ENCODE data around the gene TSPAN33. TPM values are rescaled to one million over a fixed set of nuclear protein-coding genes. Genes with fewer than 3 reads are reported as not detected.

TSPAN33 gene
- total and polyA plus RNA-seq, 2 of the 13 experiments (the other 11 are each of a cell fraction or from before 2014, with no cell fraction given): 15.3 to 16.5 TPM

GRCh38 chr7:129213828-129214227 is 69.3 kb downstream of the TSPAN33 start (continued):
- TF ChIP-seq, protein P1, sequence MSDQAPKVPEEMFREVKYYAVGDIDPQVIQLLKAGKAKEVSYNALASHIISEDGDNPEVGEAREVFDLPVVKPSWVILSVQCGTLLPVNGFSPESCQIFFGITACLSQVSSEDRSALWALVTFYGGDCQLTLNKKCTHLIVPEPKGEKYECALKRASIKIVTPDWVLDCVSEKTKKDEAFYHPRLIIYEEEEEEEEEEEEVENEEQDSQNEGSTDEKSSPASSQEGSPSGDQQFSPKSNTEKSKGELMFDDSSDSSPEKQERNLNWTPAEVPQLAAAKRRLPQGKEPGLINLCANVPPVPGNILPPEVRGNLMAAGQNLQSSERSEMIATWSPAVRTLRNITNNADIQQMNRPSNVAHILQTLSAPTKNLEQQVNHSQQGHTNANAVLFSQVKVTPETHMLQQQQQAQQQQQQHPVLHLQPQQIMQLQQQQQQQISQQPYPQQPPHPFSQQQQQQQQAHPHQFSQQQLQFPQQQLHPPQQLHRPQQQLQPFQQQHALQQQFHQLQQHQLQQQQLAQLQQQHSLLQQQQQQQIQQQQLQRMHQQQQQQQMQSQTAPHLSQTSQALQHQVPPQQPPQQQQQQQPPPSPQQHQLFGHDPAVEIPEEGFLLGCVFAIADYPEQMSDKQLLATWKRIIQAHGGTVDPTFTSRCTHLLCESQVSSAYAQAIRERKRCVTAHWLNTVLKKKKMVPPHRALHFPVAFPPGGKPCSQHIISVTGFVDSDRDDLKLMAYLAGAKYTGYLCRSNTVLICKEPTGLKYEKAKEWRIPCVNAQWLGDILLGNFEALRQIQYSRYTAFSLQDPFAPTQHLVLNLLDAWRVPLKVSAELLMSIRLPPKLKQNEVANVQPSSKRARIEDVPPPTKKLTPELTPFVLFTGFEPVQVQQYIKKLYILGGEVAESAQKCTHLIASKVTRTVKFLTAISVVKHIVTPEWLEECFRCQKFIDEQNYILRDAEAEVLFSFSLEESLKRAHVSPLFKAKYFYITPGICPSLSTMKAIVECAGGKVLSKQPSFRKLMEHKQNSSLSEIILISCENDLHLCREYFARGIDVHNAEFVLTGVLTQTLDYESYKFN (CRISPR knock-in tag; conservative IDR thresholded peaks at IDR 0.05): no peak
- TF ChIP-seq NFRKB (IDR thresholded peaks at IDR 0.05): no peak
- no peak for TF ChIP-seq SALL2 (CRISPR knock-in tag; IDR thresholded peaks at IDR 0.05)
- TF ChIP-seq REXO4 (CRISPR knock-in tag; IDR thresholded peaks at IDR 0.05; ENCODE audit: borderline replicate concordance): no peak
- TF ChIP-seq SNAPC5 (CRISPR knock-in tag; IDR thresholded peaks at IDR 0.05; ENCODE audit: borderline replicate concordance): no peak
- no peak for TF ChIP-seq NBN (conservative IDR thresholded peaks at IDR 0.05)
- TF ChIP-seq THAP9 (CRISPR knock-in tag; IDR thresholded peaks at IDR 0.05; ENCODE audit: borderline replicate concordance): peak; percentile 61; the same call in 1 of the 2 replicates
- no peak for TF ChIP-seq GATAD1 (CRISPR knock-in tag; IDR thresholded peaks at IDR 0.05)
- TF ChIP-seq FOXM1 (CRISPR knock-in tag; IDR thresholded peaks at IDR 0.05): no peak
- TF ChIP-seq, protein P2, sequence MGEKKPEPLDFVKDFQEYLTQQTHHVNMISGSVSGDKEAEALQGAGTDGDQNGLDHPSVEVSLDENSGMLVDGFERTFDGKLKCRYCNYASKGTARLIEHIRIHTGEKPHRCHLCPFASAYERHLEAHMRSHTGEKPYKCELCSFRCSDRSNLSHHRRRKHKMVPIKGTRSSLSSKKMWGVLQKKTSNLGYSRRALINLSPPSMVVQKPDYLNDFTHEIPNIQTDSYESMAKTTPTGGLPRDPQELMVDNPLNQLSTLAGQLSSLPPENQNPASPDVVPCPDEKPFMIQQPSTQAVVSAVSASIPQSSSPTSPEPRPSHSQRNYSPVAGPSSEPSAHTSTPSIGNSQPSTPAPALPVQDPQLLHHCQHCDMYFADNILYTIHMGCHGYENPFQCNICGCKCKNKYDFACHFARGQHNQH (CRISPR knock-in tag; IDR thresholded peaks at IDR 0.05): no peak
- no peak for TF ChIP-seq MEIS1 (CRISPR knock-in tag; IDR thresholded peaks at IDR 0.05; ENCODE audit: borderline replicate concordance)
- no peak for TF ChIP-seq KLF13 (CRISPR knock-in tag; IDR thresholded peaks at IDR 0.05)
- no peak for TF ChIP-seq NFIC (IDR thresholded peaks at IDR 0.05; ENCODE audit: low read length)
- peak; percentile 75; the same call in 1 of the 2 replicates for TF ChIP-seq ZNF331 (CRISPR knock-in tag; IDR thresholded peaks at IDR 0.05)
- TF ChIP-seq SOX6 (IDR thresholded peaks at IDR 0.05): no peak
- peak; percentile 30; the same call in 1 of the 2 replicates for TF ChIP-seq SOX6 (CRISPR knock-in tag; IDR thresholded peaks at IDR 0.05)
- TF ChIP-seq TCF7L2 (IDR thresholded peaks at IDR 0.05; ENCODE audit: low read depth, low read length): no peak
- TF ChIP-seq CBFB (CRISPR knock-in tag; IDR thresholded peaks at IDR 0.05): no peak
- TF ChIP-seq, protein P3, sequence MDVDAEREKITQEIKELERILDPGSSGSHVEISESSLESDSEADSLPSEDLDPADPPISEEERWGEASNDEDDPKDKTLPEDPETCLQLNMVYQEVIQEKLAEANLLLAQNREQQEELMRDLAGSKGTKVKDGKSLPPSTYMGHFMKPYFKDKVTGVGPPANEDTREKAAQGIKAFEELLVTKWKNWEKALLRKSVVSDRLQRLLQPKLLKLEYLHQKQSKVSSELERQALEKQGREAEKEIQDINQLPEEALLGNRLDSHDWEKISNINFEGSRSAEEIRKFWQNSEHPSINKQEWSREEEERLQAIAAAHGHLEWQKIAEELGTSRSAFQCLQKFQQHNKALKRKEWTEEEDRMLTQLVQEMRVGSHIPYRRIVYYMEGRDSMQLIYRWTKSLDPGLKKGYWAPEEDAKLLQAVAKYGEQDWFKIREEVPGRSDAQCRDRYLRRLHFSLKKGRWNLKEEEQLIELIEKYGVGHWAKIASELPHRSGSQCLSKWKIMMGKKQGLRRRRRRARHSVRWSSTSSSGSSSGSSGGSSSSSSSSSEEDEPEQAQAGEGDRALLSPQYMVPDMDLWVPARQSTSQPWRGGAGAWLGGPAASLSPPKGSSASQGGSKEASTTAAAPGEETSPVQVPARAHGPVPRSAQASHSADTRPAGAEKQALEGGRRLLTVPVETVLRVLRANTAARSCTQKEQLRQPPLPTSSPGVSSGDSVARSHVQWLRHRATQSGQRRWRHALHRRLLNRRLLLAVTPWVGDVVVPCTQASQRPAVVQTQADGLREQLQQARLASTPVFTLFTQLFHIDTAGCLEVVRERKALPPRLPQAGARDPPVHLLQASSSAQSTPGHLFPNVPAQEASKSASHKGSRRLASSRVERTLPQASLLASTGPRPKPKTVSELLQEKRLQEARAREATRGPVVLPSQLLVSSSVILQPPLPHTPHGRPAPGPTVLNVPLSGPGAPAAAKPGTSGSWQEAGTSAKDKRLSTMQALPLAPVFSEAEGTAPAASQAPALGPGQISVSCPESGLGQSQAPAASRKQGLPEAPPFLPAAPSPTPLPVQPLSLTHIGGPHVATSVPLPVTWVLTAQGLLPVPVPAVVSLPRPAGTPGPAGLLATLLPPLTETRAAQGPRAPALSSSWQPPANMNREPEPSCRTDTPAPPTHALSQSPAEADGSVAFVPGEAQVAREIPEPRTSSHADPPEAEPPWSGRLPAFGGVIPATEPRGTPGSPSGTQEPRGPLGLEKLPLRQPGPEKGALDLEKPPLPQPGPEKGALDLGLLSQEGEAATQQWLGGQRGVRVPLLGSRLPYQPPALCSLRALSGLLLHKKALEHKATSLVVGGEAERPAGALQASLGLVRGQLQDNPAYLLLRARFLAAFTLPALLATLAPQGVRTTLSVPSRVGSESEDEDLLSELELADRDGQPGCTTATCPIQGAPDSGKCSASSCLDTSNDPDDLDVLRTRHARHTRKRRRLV (CRISPR knock-in tag; IDR thresholded peaks at IDR 0.05): no peak
- no peak for TF ChIP-seq ZNF205 (CRISPR knock-in tag; IDR thresholded peaks at IDR 0.05)

All from HepG2 (cell line).